ENCODE measurements around the gene EIF2D. TPM values are rescaled to one million over a fixed set of nuclear protein-coding genes. Genes with fewer than 3 reads are reported as not detected.

EIF2D gene
- total RNA-seq, 1 experiment from 2014 or later, result 110 TPM

DNA sequence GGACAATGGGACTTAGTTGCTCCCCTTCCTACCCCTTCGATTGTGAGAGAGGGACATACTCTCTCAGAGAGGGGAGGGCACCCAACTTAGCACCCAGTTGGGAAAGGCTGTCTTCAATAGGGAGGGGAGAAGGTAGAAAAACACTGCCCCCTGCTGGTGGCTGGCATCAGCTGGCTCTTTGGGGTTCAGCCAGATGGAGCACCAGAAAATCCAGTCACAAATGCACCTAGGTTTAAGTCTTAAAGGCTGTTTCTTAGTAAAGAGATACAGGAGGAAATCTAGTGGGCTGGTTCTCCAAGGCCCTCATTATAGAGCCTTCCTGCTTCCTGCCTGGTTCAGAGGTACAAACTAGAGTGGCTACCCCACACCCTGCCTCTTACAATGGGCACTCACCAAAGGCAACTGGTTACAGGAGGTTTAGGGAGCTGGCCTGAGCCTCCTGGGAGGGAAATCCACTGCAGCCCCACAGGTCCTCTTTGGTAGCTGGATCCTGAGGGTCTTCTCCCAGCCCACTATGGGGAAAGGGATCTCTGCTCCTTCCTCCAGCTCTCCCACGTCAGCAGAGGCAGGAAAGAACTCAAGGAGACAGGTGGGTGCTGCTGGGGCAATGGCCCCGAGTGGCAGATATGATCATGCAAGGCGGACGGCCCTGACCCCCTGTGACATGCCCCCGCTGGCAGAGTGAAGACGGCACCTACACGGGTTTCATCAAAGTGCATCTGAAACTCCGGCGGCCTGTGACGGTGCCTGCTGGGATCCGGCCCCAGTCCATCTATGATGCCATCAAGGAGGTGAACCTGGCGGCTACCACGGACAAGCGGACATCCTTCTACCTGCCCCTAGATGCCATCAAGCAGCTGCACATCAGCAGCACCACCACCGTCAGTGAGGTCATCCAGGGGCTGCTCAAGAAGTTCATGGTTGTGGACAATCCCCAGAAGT lies 28.3 kb downstream of the EIF2D start:
- Mint-ChIP-seq H3K4me3 (ENCODE audit: unreplicated experiment) (no peak overlapping the region), H3K9me3 (ENCODE audit: unreplicated experiment) (no peaks in the 10 kb centered on the region), H3K36me3 (ENCODE audit: insufficient read depth, unreplicated experiment) (peaks cover 27% of the 10 kb centered on the region), H3K27me3 (ENCODE audit: insufficient read depth, unreplicated experiment) (no peaks in the 10 kb centered on the region), H3K4me1 (ENCODE audit: insufficient read depth, unreplicated experiment) (peaks cover 20% of the 10 kb centered on the region), H3K27ac (ENCODE audit: low read depth, unreplicated experiment) (no peak overlapping the region)
- ChIA-PET POLR2A (interaction anchor here (0.6 to 3.9 kb wide), 13 partner anchors 11 to 1139 kb away, joined by 3 to 25 read pairs (median 3); partner anchors contain the start of gene IKBKE), CTCF (interaction anchor here (0.5 to 22.6 kb wide), 56 partner anchors 9 to 1902 kb away, joined by 3 to 851 read pairs (median 6); partner anchors contain the start of genes EIF2D, FCAMR, IKBKE and IL10)
- intact Hi-C loops (cut with micrococcal nuclease), result loop anchor here (1.0 kb wide), 3 partner anchors 39 to 94 kb away; no protein-coding TSS in a partner anchor
- DNase-seq (ENCODE audit: unreplicated experiment), result peak; percentile 90
- TF ChIP-seq, protein P1, sequence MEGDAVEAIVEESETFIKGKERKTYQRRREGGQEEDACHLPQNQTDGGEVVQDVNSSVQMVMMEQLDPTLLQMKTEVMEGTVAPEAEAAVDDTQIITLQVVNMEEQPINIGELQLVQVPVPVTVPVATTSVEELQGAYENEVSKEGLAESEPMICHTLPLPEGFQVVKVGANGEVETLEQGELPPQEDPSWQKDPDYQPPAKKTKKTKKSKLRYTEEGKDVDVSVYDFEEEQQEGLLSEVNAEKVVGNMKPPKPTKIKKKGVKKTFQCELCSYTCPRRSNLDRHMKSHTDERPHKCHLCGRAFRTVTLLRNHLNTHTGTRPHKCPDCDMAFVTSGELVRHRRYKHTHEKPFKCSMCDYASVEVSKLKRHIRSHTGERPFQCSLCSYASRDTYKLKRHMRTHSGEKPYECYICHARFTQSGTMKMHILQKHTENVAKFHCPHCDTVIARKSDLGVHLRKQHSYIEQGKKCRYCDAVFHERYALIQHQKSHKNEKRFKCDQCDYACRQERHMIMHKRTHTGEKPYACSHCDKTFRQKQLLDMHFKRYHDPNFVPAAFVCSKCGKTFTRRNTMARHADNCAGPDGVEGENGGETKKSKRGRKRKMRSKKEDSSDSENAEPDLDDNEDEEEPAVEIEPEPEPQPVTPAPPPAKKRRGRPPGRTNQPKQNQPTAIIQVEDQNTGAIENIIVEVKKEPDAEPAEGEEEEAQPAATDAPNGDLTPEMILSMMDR (IDR thresholded peaks at IDR 0.05; ENCODE audit: unreplicated experiment), result peak; percentile 99
- no TSS peak for BruUV-seq (replicated peaks)

DNA sequence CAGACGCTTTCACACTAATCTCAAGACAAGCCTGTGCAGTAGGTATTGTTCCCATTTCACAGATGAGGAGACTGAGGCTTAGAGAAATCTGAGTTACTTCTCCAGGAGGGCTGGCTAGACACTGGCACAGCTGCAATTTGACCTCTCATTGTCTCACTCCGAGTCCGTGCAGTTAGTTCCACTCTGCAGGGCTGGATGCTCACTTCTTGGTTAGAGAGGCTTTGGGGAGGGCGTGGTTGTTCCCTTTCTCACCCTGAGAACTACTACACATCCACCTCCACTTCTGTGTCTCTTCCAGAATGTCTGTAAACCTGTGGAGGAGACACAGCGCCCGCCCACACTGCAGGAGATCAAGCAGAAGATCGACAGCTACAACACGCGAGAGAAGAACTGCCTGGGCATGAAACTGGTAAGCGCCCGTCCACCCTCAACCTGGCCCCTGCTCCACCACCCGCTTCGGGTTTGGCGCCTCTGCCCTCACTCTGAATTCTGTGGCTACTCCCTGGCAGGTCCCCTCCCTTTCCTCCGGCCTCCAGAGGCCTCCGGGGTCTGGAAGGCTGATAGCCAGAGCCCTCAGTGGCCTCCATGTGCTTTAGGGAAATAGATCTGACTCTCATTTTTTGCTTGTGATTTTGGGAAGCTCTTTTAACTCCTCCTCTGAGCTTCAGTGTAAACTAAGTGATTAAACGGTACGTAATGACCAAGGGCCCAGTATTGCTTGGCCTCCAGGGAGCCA lies 29.1 kb downstream of the EIF2D start:
- intact Hi-C loops (cut with micrococcal nuclease), result loop anchor here (1.0 kb wide), 3 partner anchors 38 to 93 kb away; no protein-coding TSS in a partner anchor
- peaks cover 18% of the 10 kb centered on the region for H3K4me1 Mint-ChIP-seq (ENCODE audit: insufficient read depth, unreplicated experiment)
- H3K27ac Mint-ChIP-seq (ENCODE audit: low read depth, unreplicated experiment), result no peak overlapping the region
- H3K4me3 Mint-ChIP-seq (ENCODE audit: unreplicated experiment), result no peak overlapping the region
- no peaks in the 10 kb centered on the region for H3K9me3 Mint-ChIP-seq (ENCODE audit: unreplicated experiment)
- DNase-seq (ENCODE audit: unreplicated experiment), result no peak
- H3K36me3 Mint-ChIP-seq (ENCODE audit: insufficient read depth, unreplicated experiment), result peaks cover 27% of the 10 kb centered on the region
- ChIA-PET CTCF (interaction anchor here (0.5 to 22.6 kb wide), 43 partner anchors 9 to 1903 kb away, joined by 3 to 851 read pairs (median 9); partner anchors contain the start of genes EIF2D, IKBKE and RASSF5), POLR2A (interaction anchor here (0.7 to 3.9 kb wide), 9 partner anchors 12 to 138 kb away, joined by 3 to 25 read pairs (median 3); no protein-coding TSS in a partner anchor)
- no TSS peak for BruUV-seq (replicated peaks)
- TF ChIP-seq, protein P1 (IDR thresholded peaks at IDR 0.05; ENCODE audit: unreplicated experiment), result no peak
- no peaks in the 10 kb centered on the region for H3K27me3 Mint-ChIP-seq (ENCODE audit: insufficient read depth, unreplicated experiment)

GRCh38 chr1:206582537-206582936 lies 29.7 kb downstream of the EIF2D start:
- BruUV-seq (replicated peaks), result no TSS peak
- intact Hi-C loops (cut with micrococcal nuclease), result no loop called here
- peaks cover 19% of the 10 kb centered on the region for H3K4me1 Mint-ChIP-seq (ENCODE audit: insufficient read depth, unreplicated experiment)
- no peak for DNase-seq (ENCODE audit: unreplicated experiment)
- ChIA-PET CTCF (interaction anchor here (0.6 to 22.6 kb wide), 32 partner anchors 8 to 1113 kb away, joined by 3 to 851 read pairs (median 12); partner anchors contain the start of genes EIF2D, IKBKE and RASSF5), POLR2A (interaction anchor here (1.8 to 3.9 kb wide), 4 partner anchors 12 to 92 kb away, joined by 5 to 25 read pairs (median 8); no protein-coding TSS in a partner anchor)
- no peaks in the 10 kb centered on the region for H3K9me3 Mint-ChIP-seq (ENCODE audit: unreplicated experiment)
- H3K27ac Mint-ChIP-seq (ENCODE audit: low read depth, unreplicated experiment), result no peak overlapping the region
- H3K27me3 Mint-ChIP-seq (ENCODE audit: insufficient read depth, unreplicated experiment), result no peaks in the 10 kb centered on the region
- H3K36me3 Mint-ChIP-seq (ENCODE audit: insufficient read depth, unreplicated experiment), result peaks cover 21% of the 10 kb centered on the region
- no peak overlapping the region for H3K4me3 Mint-ChIP-seq (ENCODE audit: unreplicated experiment)
- TF ChIP-seq, protein P1 (IDR thresholded peaks at IDR 0.05; ENCODE audit: unreplicated experiment), result no peak
